AG09319 (cell line): ENCODE results near the gene FRG2B.
"Not testable (repeated sequence)": the region's sequence is repeated elsewhere in the genome, so short reads cannot be mapped to it uniquely, and the experiment has no call there.

Source experiments
- DNase-seq: peaks from one replicate; pipeline ENCODE4 v3.0.0-alpha.2; 2010; ENCODE audit warnings: low read depth; ENCODE audit errors: extremely low read depth
- CTCF ChIP-seq: IDR thresholded peaks from 2 replicates; pipeline ENCODE4 v1.5.1; 2011; ENCODE audit warnings: low read depth, mild to moderate bottlenecking, inconsistent platforms, low read length, moderate library complexity

The FRG2B gene

GRCh38 chr10:133616371-133617130 lies 10.0 kb downstream of the FRG2B start:
- no peak for DNase-seq

GRCh38 chr10:133614830-133615580 lies 11.6 kb downstream of the FRG2B start:
- DNase-seq, result no peak
- TF ChIP-seq CTCF, result no peak

More at GRCh38 chr10:133616371-133617130, 10.0 kb downstream of the FRG2B start:
- TF ChIP-seq CTCF, result no peak

- no peak for TF ChIP-seq CTCF
- no peak for DNase-seq
Observed at GRCh38 chr10:133613699-133614098, 12.9 kb downstream of the FRG2B start.

- DNase-seq, result no peak
- no peak for TF ChIP-seq CTCF
Observed at GRCh38 chr10:133611079-133611478, 15.5 kb downstream of the FRG2B start.

- peak; percentile 49 for TF ChIP-seq CTCF
- no peak for DNase-seq
Observed at GRCh38 chr10:133608855-133609254, 17.7 kb downstream of the FRG2B start.

GRCh38 chr10:133603434-133603833 lies 23.2 kb downstream of the FRG2B start:
- DNase-seq, result not testable (repeated sequence)

GRCh38 chr10:133600657-133601056 lies 25.9 kb downstream of the FRG2B start:
- no peak for DNase-seq
- TF ChIP-seq CTCF, result no peak

GRCh38 chr10:133599869-133600268 lies 26.7 kb downstream of the FRG2B start:
- DNase-seq, result not testable (repeated sequence)
